Measurements from ENCODE around the gene CDK11B.

DNA sequence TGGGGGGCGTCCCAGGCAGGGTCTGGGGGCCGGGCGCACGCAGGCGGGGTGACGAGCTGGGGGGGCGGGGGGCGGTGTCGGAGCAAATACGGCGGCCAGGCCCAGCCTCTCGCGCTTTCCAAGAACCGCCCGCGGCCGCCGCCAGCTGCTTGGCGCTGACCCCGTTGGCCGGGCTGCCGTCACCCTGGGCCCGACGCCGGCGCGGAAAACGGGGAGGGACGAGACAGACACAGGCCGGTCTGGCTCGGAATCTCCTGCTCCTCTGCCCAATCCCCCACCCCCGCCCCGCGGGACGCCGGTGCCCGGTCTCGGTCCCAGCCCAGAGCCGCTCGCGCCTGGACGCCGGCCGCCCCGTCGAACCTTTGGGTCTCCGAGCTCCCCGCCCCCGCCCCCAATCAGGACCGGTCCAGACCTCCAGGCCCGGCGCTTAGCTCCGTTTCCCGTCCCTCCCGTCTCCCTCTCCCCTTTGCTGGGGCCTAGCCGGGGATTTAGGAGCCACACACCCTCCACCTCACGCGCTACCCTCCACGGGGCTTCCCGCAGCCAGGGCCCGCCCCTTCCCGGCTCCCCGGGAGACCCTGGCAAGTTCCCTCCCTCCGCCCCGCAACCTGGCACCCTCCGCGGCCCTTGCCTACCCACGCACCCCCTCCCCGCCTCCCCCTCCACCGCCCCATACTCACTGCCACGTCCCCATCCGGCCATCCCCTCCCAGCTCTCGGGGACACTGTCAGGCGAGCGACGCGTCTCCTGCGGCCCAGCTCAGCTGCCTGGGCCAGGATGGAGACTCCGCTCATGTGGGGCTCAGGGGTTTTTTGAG, 27.6 kb downstream of the CDK11B start:
- TF ChIP-seq, protein P1, sequence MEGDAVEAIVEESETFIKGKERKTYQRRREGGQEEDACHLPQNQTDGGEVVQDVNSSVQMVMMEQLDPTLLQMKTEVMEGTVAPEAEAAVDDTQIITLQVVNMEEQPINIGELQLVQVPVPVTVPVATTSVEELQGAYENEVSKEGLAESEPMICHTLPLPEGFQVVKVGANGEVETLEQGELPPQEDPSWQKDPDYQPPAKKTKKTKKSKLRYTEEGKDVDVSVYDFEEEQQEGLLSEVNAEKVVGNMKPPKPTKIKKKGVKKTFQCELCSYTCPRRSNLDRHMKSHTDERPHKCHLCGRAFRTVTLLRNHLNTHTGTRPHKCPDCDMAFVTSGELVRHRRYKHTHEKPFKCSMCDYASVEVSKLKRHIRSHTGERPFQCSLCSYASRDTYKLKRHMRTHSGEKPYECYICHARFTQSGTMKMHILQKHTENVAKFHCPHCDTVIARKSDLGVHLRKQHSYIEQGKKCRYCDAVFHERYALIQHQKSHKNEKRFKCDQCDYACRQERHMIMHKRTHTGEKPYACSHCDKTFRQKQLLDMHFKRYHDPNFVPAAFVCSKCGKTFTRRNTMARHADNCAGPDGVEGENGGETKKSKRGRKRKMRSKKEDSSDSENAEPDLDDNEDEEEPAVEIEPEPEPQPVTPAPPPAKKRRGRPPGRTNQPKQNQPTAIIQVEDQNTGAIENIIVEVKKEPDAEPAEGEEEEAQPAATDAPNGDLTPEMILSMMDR (IDR thresholded peaks at IDR 0.05), result no peak
- peak; percentile 49 for TF ChIP-seq EZH2 (IDR thresholded peaks at IDR 0.05; ENCODE audit: borderline replicate concordance, insufficient read depth, low read depth, low read length, poor library complexity, severe bottlenecking)

All from B cell (primary cell).